Measurements from ENCODE around the gene POU2AF3.
"Not testable (repeated sequence)": the region's sequence is repeated elsewhere in the genome, so short reads cannot be mapped to it uniquely, and the experiment has no call there.

DNA sequence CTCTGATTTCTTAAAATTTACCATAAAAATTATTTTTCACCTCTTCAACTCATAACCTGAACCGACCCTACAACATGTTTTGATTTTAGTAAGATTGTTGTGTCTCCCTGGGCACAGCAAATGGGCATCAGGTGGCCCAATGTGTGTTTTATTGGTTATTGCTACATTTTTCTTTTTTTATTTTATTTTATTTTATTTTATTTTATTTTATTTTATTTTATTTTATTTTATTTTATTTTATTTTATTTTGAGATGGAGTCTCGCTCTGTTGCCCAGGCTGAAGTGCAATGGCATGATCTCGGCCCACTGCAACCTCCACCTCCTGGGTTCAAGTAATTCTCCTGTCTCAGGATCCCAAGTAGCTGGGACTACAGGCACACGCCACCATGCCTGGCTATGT lies 30.0 kb upstream of the POU2AF3 start:
- TF ChIP-seq, protein P1, sequence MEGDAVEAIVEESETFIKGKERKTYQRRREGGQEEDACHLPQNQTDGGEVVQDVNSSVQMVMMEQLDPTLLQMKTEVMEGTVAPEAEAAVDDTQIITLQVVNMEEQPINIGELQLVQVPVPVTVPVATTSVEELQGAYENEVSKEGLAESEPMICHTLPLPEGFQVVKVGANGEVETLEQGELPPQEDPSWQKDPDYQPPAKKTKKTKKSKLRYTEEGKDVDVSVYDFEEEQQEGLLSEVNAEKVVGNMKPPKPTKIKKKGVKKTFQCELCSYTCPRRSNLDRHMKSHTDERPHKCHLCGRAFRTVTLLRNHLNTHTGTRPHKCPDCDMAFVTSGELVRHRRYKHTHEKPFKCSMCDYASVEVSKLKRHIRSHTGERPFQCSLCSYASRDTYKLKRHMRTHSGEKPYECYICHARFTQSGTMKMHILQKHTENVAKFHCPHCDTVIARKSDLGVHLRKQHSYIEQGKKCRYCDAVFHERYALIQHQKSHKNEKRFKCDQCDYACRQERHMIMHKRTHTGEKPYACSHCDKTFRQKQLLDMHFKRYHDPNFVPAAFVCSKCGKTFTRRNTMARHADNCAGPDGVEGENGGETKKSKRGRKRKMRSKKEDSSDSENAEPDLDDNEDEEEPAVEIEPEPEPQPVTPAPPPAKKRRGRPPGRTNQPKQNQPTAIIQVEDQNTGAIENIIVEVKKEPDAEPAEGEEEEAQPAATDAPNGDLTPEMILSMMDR (IDR thresholded peaks at IDR 0.05; ENCODE audit: low read length): not testable (repeated sequence)
- TF ChIP-seq EZH2 (IDR thresholded peaks at IDR 0.05; ENCODE audit: borderline replicate concordance, low read length): not testable (repeated sequence)

Measured in OCI-LY1 (cell line).